Peyer's patch (tissue), 4 donors: Measurements from ENCODE around the gene AIDA.

Experiments
- POLR2A ChIP-seq, 2 donors: fragments of 450-650 bp; IDR thresholded peaks; one replicate each; pipeline ENCODE4 v1.5.1; 2017; ENCODE audit warnings: antibody characterized with exemption in 2 of 2, mild to moderate bottlenecking in 2 of 2, moderate library complexity in 2 of 2
- TF ChIP-seq, protein P1 (sequence below), 6 experiments: fragments of 450-650 bp in 4 of 6; fragments of 200-600 bp in 2 of 6; sonication (generic) in 1 of 6; IDR thresholded peaks; one replicate each; pipeline ENCODE4 v1.5.1; 2017 to 2019; ENCODE audit warnings: antibody characterized with exemption in 6 of 6, mild to moderate bottlenecking in 3 of 6, moderate library complexity in 1 of 6

DNA sequence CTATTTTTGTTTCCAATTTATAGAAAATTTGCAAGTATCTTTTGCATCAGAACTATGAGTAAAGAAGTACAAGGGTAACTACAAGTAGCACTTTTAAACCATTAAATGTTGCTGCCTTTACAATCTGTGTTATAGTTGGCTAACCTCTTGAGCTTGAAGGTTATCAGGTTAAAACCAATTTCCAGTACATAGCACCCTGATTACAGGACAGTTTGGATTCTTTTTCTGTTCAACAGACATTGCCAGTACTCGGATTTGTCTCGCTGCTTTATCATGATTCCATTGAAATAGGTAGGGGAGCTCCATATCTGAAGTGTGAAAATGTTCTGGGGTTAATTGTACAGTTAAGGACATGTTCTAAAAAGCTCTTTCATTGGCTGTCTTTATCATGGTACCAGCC, 54.4 kb downstream of the AIDA start:
- TF ChIP-seq, protein P1, sequence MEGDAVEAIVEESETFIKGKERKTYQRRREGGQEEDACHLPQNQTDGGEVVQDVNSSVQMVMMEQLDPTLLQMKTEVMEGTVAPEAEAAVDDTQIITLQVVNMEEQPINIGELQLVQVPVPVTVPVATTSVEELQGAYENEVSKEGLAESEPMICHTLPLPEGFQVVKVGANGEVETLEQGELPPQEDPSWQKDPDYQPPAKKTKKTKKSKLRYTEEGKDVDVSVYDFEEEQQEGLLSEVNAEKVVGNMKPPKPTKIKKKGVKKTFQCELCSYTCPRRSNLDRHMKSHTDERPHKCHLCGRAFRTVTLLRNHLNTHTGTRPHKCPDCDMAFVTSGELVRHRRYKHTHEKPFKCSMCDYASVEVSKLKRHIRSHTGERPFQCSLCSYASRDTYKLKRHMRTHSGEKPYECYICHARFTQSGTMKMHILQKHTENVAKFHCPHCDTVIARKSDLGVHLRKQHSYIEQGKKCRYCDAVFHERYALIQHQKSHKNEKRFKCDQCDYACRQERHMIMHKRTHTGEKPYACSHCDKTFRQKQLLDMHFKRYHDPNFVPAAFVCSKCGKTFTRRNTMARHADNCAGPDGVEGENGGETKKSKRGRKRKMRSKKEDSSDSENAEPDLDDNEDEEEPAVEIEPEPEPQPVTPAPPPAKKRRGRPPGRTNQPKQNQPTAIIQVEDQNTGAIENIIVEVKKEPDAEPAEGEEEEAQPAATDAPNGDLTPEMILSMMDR (IDR thresholded peaks at IDR 0.05) = no peak
- no peak for TF ChIP-seq POLR2A (IDR thresholded peaks at IDR 0.05)
